RWPE2 (cell line): Measurements from ENCODE around the gene MRPL33.
A peak's percentile ranks its signal among the peaks of the same experiment; 100 is the strongest.
"Not testable (repeated sequence)": the region's sequence is repeated elsewhere in the genome, so short reads cannot be mapped to it uniquely, and the experiment has no call there.

Experiments
- ATAC-seq: fragments of 200-7000 bp; cut with Tn5 transposase; 3 replicates; pipeline ENCODE4 v1.9.1; 2021; ENCODE audit warnings: low read depth
- DNase-seq: peaks from one replicate; pipeline ENCODE4 v3.0.0-alpha.2; 2020; ENCODE audit warnings: low spot score
- H3K27ac ChIP-seq: fragments of 450-650 bp; 2 replicates; pipeline ENCODE4 v1.5.1; 2017; ENCODE audit warnings: mild to moderate bottlenecking; ENCODE audit not compliant: poor library complexity, severe bottlenecking
- H3K27me3 ChIP-seq: fragments of 250-450 bp; sonication (Bioruptor Pico); 2 replicates; pipeline ENCODE4 v1.5.1; 2021; ENCODE audit warnings: mild to moderate bottlenecking, moderate library complexity; ENCODE audit not compliant: insufficient read depth, poor library complexity, severe bottlenecking
- H3K36me3 ChIP-seq: fragments of 250-450 bp; sonication (Bioruptor Pico); 2 replicates; pipeline ENCODE4 v1.5.1; 2020; ENCODE audit warnings: low read depth, mild to moderate bottlenecking, moderate library complexity
- H3K4me1 ChIP-seq: fragments of 250-450 bp; sonication (Bioruptor Pico); 2 replicates; pipeline ENCODE4 v1.5.1; 2021; ENCODE audit warnings: mild to moderate bottlenecking, moderate library complexity; ENCODE audit not compliant: insufficient read depth, poor library complexity, severe bottlenecking
- H3K4me3 ChIP-seq: fragments of 250-450 bp; sonication (Bioruptor Pico); 2 replicates; pipeline ENCODE4 v1.5.1; 2021; ENCODE audit warnings: mild to moderate bottlenecking, moderate library complexity; ENCODE audit not compliant: severe bottlenecking
- H3K9me3 ChIP-seq: fragments of 250-450 bp; sonication (Bioruptor Pico); 2 replicates; pipeline ENCODE4 v1.5.1; 2021; ENCODE audit warnings: mild to moderate bottlenecking, moderate library complexity; ENCODE audit not compliant: severe bottlenecking
- TF ChIP-seq, protein P1 (sequence below): fragments of 450-650 bp; IDR thresholded peaks from one replicate; pipeline ENCODE4 v1.5.1; 2017; ENCODE audit warnings: mild to moderate bottlenecking, moderate library complexity; ENCODE audit not compliant: poor library complexity, severe bottlenecking

Gene MRPL33

DNA sequence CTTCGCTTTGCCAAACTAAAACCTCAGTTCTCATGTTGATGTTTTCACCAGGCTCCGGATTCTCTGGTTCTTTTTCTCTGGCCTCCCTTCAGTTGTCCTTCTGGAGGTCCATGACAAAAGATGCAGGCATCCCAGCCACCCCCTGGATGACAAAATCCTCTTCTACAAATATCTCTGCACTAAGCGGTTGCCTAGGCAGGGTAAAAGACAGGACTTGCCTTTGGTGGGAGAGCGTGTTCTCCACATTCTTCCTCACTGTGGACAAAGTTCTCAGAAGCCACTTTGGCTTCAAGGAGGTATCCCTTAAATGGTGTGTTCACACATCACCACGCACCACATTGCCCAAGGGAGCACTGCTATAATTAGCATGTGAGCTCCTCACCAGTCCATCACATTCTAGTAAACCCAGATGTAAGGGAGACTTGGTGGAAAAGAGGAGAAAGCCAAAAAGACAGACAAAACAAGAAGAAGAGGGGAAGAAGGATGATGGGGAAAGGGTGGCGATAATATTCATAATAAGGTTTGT, 23.6 kb upstream of the MRPL33 start:
- TF ChIP-seq, protein P1, sequence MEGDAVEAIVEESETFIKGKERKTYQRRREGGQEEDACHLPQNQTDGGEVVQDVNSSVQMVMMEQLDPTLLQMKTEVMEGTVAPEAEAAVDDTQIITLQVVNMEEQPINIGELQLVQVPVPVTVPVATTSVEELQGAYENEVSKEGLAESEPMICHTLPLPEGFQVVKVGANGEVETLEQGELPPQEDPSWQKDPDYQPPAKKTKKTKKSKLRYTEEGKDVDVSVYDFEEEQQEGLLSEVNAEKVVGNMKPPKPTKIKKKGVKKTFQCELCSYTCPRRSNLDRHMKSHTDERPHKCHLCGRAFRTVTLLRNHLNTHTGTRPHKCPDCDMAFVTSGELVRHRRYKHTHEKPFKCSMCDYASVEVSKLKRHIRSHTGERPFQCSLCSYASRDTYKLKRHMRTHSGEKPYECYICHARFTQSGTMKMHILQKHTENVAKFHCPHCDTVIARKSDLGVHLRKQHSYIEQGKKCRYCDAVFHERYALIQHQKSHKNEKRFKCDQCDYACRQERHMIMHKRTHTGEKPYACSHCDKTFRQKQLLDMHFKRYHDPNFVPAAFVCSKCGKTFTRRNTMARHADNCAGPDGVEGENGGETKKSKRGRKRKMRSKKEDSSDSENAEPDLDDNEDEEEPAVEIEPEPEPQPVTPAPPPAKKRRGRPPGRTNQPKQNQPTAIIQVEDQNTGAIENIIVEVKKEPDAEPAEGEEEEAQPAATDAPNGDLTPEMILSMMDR: no peak
- ATAC-seq (no peak), DNase-seq (no peak)
- Histone ChIP-seq H3K27ac (no peak overlapping the region), H3K36me3 (no peaks in the 10 kb centered on the region), H3K9me3 (no peaks in the 10 kb centered on the region), H3K27me3 (no peaks in the 10 kb centered on the region), H3K4me1 (peaks cover 2% of the 10 kb centered on the region), H3K4me3 (no peak overlapping the region)

DNA sequence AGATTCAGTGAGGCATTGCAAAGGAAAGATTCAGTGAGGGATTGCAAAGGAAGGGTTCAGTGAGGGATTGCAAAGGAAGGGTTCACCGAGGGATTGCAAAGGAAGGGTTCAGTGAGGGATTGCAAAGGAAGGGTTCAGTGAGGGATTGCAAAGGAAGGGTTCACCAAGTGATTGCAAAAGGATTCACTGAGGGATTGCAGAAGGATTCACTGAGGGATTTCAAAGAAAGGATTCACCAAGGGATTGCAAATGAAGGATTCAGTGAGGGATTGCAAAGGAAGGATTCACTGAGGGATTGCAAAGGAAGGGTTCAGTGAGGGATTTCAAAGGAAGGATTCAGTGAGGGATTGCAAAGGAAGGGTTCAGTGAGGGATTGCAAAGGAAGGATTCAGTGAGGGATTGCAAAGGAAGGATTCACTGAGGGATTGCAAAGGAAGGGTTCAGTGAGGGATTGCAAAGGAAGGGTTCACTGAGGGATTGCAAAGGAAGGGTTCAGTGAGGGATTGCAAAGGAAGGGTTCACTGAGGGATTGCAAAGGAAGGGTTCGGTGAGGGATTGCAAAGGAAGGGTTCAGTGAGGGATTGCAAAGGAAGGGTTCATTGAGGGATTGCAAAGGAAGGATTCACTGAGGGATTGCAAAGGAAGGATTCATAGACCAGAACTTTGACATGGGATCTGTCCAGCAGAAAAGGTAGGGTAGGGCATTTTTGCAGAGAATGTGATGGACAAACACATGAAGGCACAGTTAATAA, 22.5 kb upstream of the MRPL33 start:
- H3K27me3 ChIP-seq, H3K4me3 ChIP-seq, DNase-seq, H3K27ac ChIP-seq, H3K9me3 ChIP-seq, ATAC-seq, H3K4me1 ChIP-seq, H3K36me3 ChIP-seq: not testable (repeated sequence)

DNA sequence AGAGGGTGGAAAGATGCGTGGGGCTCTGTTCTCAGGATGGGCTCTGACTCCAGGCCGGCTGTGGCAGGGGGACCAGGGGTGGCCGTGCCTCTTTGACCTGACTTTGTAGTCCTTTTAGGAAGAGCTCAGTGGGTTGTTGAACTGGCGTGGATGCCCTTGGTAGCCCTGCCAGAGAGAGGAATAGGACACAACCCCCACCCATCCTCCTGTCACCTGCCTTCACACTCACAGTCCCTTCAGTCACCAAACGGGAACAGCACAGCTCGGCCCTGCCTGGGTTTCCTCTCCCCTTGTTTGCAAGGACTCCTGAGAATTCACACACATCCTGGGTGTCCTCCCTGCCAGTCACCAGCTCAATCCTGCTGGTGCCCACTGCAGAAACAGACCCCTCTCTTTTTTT, 20.1 kb upstream of the MRPL33 start:
- no peak overlapping the region for H3K4me3 ChIP-seq
- no peaks in the 10 kb centered on the region for H3K27me3 ChIP-seq
- H3K4me1 ChIP-seq: peaks cover 8% of the 10 kb centered on the region
- ATAC-seq (no peak), DNase-seq (no peak)
- H3K9me3 ChIP-seq: no peaks in the 10 kb centered on the region
- H3K27ac ChIP-seq: no peak overlapping the region
- TF ChIP-seq, protein P1: no peak
- no peaks in the 10 kb centered on the region for H3K36me3 ChIP-seq

DNA sequence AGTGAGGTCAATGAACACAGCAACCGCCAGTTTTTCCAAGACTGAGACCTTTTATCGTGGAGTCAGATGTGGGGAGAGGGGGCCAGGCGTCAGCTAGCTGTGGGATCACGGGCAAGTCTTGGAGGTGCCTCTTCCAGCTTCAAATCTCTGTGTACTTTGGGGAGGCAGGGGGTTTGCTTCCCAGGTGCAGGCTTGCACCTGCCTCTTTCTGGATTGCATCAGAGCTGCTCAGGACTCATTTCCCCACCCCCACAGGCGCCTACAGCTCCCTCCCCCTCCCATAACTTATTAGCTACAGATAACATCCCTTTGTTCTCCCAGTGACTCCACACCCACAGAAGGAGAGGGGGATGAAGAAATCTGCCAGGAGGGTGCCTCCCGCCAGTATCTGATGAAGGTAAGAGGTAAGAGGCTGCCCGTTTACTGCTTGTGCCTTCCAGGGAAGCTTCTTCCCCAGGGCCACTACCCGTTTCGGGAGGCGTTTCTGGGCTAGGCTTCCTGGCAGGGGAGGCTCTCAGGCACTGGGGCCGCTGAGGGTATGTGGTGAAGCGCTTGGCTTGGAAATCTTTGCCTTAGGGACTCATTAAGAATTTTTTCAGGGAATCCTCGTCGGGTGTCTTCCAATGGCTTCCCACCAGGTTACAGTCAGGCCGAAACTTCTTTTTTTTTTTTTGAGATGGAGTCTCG, 18.8 kb upstream of the MRPL33 start:
- no peaks in the 10 kb centered on the region for H3K36me3 ChIP-seq
- ATAC-seq (peak; percentile 69), DNase-seq (no peak)
- TF ChIP-seq, protein P1: no peak
- peaks cover 8% of the 10 kb centered on the region for H3K4me1 ChIP-seq
- H3K9me3 ChIP-seq: no peaks in the 10 kb centered on the region
- peak overlapping the region; percentile 20 for H3K4me3 ChIP-seq
- peak overlapping the region; percentile 23 for H3K27ac ChIP-seq
- no peaks in the 10 kb centered on the region for H3K27me3 ChIP-seq

DNA sequence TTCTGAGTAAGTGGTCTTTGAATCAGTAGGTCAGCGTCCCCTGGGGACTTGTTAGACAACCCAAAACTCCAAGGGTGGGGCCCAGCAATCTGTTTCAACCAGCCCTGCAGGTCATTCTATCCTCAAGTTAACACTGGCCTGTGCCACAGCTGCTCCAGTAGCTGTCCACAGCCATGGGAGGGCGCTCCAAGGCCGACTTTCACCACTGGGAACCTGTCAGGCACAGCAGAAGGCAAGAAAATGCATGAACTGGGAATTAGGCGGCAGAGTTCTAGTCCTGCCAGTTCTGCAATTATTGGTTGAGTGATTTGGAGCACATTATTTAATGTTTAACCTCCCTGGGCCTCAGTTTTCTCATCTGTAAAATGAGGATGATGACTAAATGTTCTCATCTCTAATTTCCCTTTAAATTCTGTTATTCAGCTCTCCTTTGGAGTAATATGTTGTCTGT, 17.4 kb upstream of the MRPL33 start:
- Histone ChIP-seq H3K27ac (no peak overlapping the region), H3K4me1 (peaks cover 8% of the 10 kb centered on the region), H3K9me3 (no peaks in the 10 kb centered on the region), H3K36me3 (no peaks in the 10 kb centered on the region), H3K4me3 (no peak overlapping the region), H3K27me3 (no peaks in the 10 kb centered on the region)
- TF ChIP-seq, protein P1: peak; percentile 80
- ATAC-seq: peak; percentile 81
- DNase-seq: peak; percentile 69
